Right ventricle myocardium inferior (tissue), 1 donor: Measurements from ENCODE around the gene MUCL3. TPM values are rescaled to one million over a fixed set of nuclear protein-coding genes. Genes with fewer than 3 reads are reported as not detected.
"Not testable (repeated sequence)": the region's sequence is repeated elsewhere in the genome, so short reads cannot be mapped to it uniquely, and the experiment has no call there.

Experiments used
- ATAC-seq: fragments of 200-7000 bp; cut with Tn5 transposase; one replicate; pipeline ENCODE4 v1.9.1; 2020; ENCODE audit warnings: mild to moderate bottlenecking, moderate library complexity
- DNase-seq: peaks from one replicate; pipeline ENCODE4 v3.0.0; 2021; ENCODE audit errors: missing footprints
- intact Hi-C: fragments of 100-400 bp; cut with DNase I; formaldehyde crosslinking; loops from one replicate; pipeline ENCODE4 v1.11.0; 2022
- total RNA-seq: library from RNA; stranded (reverse); fragmentation: NEBNext Ultra II Directional; extraction: Animal tissue kit (Norgen Biotek cat#: 25700); gene quantifications from one replicate; pipeline ENCODE4 v1.2.1, GENCODE V29; 2021
- donor health status: DM: no; HTN: yes; CAD: no; lungs with severe emphysema.

The MUCL3 gene
- total RNA-seq, 1 donor from 2014 or later: not detected

DNA sequence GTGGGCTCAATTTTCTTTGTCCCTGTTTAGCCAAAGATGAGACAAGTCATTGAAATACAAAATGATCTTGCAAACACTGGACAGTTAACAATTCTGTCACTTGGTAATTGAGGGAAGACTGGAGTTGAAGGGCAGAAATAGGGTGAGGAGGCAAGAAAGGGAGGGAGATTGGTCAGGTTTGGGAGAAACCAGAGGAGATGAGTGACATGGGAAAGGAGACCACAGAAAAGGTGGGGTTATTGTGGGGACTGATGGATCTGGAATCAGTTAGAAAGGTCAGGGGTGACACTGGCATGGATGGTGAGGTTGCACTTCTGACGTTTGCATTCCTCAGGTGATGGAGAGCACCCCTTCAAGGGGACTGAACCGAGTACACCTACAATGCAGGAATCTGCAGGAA lies 32.1 kb upstream of the MUCL3 start:
- DNase-seq (no peak), ATAC-seq (no peak)
- intact Hi-C loops: no loop called here

DNA sequence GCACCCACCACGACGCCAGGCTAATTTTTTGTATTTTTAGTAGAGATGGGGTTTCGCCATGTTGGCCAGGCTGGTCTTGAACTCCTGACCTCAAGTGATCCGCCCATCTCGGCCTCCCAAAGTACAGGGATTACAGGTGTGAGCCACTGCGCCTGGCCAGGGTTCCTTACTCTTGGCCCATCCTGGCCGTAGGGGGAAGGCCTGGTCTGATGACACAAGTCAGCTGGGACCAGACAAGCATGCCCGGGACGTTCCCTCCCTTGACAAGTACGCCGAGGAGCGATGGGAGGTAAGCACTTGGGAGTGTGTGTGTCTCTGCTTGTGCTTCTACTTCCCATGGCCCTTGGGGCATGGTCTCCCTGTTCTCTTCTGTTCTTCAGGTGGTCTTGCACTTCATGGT lies 30.3 kb upstream of the MUCL3 start:
- ATAC-seq, intact Hi-C loops: not testable (repeated sequence)
- peak; percentile 59 for DNase-seq

DNA sequence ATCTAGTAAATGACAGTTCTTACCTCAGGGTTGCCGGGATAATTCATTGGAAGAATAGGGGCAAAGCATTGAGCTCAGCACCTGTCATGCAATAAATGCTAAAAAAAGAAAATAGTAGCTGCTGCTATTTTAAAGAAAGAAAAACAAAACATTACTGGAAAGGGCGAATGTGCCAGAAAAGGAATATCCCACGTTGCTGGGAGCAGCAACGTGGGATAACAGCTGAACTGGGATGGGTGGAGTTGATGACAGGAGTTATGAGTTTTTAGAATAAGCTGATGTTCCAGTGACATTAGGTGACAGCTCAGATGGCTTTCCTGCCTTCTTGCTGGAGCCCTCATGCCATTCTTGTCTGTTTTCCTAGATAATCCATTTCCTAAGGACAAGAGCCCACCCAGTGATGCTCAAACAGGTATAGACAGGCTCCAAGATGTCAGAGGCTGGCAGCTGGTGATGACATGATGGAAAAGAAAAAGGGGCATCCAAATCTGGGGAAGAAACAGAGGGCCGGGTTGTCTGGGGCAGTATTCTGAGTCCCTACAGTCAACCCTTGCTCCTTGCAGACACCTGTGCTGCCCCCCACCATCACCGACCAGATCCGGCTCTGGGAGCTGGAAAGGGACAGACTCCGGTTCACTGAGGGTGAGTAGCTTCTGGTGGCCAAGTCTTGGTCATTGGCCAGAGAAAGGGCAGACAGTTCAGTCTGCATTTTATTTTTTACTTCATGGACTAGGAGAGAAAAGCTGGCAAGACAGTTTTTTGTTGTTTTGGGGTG lies 27.8 kb upstream of the MUCL3 start:
- DNase-seq (no peak), ATAC-seq (no peak)
- intact Hi-C loops: no loop called here

DNA sequence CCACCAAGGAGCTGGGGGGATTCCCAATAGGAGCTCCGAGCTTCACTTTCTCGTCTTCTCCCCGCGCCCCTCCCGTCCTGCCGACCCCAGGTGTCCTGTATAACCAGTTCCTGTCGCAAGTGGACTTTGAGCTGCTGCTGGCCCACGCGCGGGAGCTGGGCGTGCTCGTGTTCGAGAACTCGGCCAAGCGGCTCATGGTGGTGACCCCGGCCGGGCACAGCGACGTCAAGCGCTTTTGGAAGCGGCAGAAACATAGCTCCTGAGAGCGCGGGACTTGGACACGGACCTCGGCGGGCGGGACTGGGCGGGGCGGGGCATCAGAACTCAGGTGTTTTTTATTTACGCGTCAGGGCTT lies 27.1 kb upstream of the MUCL3 start:
- intact Hi-C loops: loop anchor here (1.0 to 2.0 kb wide), 2 partner anchors 129 to 155 kb away; no protein-coding TSS in a partner anchor
- peak; percentile 37 for ATAC-seq
- no peak for DNase-seq

- intact Hi-C loops: loop anchor here (1.0 to 2.0 kb wide), 2 partner anchors 129 to 154 kb away; no protein-coding TSS in a partner anchor
- DNase-seq (peak; percentile 94), ATAC-seq (peak; percentile 98)
Measured at GRCh38 chr6:30914076-30914853, 26.5 kb upstream of the MUCL3 start, which contains the start of gene VARS2. Gene VARS2 (plus strand): TSS chr6:30914238. CDS start chr6:30914837, 599 bp downstream.

GRCh38 chr6:30914854-30915590 lies 25.8 kb upstream of the MUCL3 start:
- intact Hi-C loops: loop anchor here (1.0 to 2.0 kb wide), 2 partner anchors 128 to 153 kb away; no protein-coding TSS in a partner anchor
- ATAC-seq (peak; percentile 3), DNase-seq (no peak)

DNA sequence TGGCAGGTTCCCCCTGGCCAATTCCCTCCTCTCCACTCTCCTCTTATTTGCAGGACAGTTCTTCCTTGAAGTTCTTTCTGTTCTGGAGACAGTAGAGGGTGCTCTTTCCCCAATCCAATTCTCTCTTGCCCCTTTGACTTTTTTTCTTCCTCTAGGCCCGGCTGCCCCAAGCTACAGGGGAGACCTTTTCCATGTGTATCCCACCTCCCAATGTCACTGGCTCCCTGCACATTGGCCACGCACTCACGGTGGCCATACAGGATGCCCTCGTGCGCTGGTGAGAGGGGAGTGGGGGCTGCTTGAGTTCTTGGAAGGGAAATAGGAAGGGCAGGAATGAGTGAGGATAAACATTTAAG lies 25.2 kb upstream of the MUCL3 start:
- intact Hi-C loops: loop anchor here (2.0 kb wide), 1 partner anchor 127 kb away; no protein-coding TSS in a partner anchor
- DNase-seq: no peak
- ATAC-seq: peak; percentile 43

DNA sequence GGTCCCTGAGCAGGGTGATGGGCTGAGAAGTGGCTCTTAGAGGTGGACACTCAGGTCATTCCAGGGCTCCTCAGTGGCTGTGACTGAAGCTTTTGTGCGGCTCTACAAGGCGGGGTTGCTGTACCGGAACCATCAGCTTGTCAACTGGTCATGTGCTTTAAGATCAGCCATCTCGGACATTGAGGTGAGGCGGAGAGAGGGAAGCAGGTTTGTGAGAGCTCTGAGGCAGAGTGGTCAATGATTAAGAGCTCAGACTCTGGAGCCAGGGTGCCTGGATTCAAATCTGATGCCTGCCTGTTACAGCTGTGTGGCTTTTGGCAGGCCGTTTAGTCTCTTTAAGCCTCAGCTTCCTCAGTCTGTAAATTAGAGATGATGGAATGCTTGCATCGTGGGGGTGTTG lies 23.7 kb upstream of the MUCL3 start:
- no peak for ATAC-seq
- intact Hi-C loops: no loop called here
- DNase-seq: no peak

- DNase-seq (no peak), ATAC-seq (no peak)
- intact Hi-C loops: no loop called here
Measured at GRCh38 chr6:30917487-30917886, 23.3 kb upstream of the MUCL3 start.

DNA sequence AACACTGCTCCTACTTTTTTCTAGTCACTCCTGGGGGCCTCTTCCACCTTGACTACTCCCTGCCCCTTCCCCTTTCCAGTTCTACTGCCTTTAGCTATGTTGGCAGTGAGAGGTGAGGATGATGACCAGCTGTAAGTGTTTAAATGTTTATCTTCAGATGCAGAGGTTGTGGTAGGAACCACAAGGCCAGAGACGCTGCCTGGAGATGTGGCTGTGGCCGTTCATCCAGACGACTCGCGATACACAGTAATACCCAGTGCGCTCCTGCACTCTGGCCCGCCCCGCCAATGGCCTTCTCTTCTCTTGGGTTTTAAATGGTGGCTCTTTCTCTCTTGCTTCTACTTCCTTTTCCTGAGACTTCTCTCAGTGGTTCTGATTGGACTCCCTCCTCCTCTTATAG lies 22.1 kb upstream of the MUCL3 start:
- ATAC-seq (no peak), DNase-seq (no peak)
- intact Hi-C loops: no loop called here

DNA sequence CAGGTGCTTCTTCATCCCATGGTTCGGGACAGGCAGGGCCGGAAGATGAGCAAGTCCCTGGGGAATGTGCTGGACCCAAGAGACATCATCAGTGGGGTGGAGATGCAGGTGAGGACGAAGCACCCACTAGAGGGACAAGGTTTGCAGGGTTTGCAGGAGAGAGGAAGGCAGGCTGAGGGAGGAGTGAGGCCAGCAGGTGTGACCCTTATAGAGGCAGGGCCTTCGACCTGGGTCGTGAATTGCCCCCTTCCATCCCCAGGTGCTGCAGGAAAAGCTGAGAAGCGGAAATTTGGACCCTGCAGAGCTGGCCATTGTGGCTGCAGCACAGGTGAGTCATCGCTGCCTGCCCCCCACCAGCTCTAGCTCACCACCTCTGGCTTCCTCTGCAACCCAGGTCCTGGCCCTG lies 18.3 kb upstream of the MUCL3 start:
- no peak for ATAC-seq
- intact Hi-C loops: no loop called here
- DNase-seq: no peak

- DNase-seq, intact Hi-C loops: not testable (repeated sequence)
- ATAC-seq: peak; percentile 51
Measured at GRCh38 chr6:30924040-30924627, 16.6 kb upstream of the MUCL3 start.

DNA sequence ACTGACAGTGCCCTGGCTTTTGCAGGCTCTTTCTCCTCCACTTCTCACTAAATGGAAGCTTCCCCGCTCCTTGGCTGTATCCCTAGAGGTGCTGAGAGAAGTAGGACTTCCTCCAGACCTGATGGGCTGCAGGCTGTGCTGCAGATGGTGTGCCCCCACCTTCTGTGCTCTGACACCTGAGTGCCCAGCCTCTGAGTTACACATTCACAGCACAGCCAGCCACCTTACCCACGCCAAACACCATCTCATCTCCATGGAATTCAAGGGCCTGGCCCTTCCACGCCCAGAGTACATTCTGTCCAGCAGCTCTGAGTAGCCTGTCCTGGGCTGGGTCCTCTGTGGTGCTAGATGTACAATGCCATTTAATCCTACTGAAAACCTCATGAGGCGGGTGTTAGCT lies 14.1 kb upstream of the MUCL3 start:
- intact Hi-C loops: no loop called here
- peak; percentile 73 for ATAC-seq
- no peak for DNase-seq

DNA sequence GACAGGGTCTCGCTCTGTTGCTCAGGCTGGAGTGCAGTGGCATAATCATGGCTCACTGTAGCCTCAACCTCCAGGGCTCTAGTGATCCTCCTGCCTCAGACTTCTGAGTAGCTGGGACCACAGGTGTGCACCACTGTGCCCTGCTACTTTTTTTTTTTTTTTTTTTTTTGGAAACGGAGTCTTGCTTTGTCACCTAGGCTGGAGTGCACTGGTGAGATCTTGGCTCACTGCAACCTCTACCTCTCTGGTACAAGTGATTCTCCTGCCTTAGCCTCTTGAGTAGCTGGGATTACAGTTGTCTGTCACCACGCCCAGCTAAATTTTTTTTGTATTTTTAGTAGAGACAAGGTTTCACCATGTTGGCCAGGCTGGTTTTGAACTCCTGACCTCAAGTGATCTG lies 13.7 kb upstream of the MUCL3 start:
- DNase-seq, ATAC-seq, intact Hi-C loops: not testable (repeated sequence)

DNA sequence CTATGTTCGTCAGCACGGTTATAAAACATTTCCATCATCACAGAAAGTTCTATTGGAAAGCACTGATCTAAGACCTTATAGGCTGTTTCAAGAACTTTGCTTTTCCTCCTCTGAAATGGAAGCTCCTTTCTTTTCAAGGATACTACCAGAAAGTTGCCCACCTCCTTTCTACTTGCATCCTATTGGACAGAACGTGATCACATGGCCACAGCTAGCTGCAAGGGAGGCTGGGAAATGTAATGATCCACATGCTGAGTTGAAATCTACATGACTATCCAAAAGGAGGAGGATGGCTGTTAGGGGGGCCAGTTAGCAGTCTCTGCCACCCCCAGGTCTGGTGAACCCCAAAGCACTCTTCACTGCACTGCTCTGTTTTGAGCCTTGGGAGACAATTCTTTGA lies 12.1 kb upstream of the MUCL3 start:
- ATAC-seq (no peak), DNase-seq (no peak)
- intact Hi-C loops: no loop called here

- ATAC-seq: no peak
Measured at GRCh38 chr6:30930506-30930905, 10.3 kb upstream of the MUCL3 start.

DNA sequence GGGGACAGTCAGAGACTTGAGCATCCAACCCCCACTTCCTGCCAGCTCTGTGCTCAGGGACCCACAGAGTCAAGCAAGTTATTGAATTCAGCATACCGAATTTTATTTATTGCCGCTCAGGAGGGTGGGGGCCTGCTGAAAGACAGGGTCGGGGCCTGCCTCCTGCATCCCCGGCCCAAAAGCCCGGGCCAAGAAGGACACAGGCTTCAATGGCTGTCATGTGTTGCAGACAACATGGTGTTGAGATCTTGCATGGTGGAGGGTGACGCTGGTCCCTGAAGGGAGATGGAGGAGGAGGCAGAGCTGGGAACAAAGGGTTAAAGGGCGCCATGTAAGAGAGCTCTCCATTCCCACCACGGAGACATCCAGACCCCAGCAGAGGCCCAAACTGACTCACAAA lies 9.5 kb upstream of the MUCL3 start:
- intact Hi-C loops: no loop called here
- DNase-seq (no peak), ATAC-seq (no peak)

More at GRCh38 chr6:30930506-30930905, 10.3 kb upstream of the MUCL3 start:
- intact Hi-C loops: no loop called here
- DNase-seq: no peak

DNA sequence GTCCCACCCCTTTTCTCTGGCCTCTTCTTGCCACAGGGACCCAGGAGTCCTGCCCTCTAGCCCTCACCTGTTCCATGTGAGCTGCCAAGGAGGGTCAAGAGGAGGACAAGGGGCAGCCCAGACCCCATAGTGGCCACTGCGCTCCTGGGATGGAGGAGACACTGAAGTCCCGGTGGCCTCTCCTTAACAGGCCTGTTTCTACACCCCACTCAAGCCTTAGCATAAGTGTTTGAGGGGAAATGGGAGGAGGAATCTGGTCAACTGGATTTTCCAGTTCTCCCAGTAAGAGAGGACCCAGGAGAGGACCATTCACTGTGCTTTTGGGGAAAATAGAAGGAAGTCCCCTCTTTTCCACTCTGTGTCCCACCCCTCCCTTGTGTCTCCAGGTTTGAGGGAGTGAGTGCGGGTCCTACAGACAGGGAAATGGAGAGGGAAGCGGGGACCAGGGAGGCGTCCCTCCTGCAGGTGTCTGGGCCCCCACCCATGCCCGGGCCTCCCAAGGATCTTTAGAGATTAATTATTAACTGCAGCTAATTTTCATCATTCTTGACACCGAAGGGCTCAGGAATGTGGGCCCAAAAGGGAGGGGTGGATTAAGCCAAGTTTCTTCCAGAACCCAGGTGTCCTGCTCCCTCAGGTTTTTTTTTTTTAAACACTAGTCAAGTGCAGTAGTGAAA lies 8.7 kb upstream of the MUCL3 start, which contains the start of gene SFTA2:
TSS of gene SFTA2 (minus strand) at position 202 of the 677 bp plus-strand sequence. CDS start at position 128, 74 bp downstream.
- ATAC-seq (no peak), DNase-seq (no peak)
- intact Hi-C loops: no loop called here
